GM12875 (cell line): Measurements from ENCODE around the gene RUNX1.

Source experiments
- H3K4me3 ChIP-seq: one replicate; pipeline ENCODE4 v1.5.1; 2011; ENCODE audit warnings: low read depth, low read length, control low read depth
- TF ChIP-seq, protein P1 (sequence below): IDR thresholded peaks from 2 replicates; pipeline ENCODE4 v1.5.1; 2011; ENCODE audit warnings: low read depth, mild to moderate bottlenecking, control low read depth, inconsistent platforms, low read length, moderate library complexity, borderline replicate concordance; ENCODE audit not compliant: insufficient read depth

Gene RUNX1

DNA sequence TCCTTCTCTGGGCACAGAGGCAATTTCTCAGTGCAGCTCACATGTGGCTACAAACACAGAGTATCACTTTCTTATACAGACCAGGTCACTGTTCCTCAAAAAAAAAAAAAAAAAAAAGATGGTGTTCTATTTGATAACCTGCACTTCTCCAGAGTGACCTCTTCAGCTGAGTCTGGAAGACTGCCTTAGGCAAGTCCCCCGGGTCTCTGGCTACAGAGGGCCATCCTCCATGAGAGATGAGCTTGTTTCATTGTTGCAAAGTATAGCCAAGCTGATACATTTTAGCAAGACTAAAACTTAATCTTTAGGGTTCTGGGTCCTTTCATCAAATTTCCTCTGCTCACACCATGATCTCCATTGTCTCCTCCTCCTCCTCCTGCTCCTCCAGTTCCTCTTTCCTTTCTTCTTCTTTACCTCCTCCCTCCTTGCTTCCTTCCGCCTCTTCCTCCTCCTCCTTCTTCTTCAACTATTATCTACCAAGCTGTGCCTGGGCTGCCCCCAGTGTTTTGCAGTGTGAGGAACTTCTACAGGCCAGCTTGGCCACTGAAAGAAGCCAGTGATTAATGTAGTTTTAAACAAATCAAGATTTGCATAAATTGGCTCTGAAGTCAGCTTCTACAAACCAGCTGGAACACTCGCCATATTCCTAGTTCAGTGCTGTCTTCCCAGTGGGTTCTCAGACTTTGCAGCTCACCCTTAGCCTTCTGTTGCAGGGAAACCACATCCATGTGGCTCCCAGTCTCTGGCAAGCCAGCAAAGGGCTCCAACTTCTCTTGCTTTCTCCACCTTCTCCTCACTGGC is 139.4 kb downstream of the RUNX1 start:
- H3K4me3 ChIP-seq, result no peak overlapping the region
- TF ChIP-seq, protein P1, sequence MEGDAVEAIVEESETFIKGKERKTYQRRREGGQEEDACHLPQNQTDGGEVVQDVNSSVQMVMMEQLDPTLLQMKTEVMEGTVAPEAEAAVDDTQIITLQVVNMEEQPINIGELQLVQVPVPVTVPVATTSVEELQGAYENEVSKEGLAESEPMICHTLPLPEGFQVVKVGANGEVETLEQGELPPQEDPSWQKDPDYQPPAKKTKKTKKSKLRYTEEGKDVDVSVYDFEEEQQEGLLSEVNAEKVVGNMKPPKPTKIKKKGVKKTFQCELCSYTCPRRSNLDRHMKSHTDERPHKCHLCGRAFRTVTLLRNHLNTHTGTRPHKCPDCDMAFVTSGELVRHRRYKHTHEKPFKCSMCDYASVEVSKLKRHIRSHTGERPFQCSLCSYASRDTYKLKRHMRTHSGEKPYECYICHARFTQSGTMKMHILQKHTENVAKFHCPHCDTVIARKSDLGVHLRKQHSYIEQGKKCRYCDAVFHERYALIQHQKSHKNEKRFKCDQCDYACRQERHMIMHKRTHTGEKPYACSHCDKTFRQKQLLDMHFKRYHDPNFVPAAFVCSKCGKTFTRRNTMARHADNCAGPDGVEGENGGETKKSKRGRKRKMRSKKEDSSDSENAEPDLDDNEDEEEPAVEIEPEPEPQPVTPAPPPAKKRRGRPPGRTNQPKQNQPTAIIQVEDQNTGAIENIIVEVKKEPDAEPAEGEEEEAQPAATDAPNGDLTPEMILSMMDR, result no peak

DNA sequence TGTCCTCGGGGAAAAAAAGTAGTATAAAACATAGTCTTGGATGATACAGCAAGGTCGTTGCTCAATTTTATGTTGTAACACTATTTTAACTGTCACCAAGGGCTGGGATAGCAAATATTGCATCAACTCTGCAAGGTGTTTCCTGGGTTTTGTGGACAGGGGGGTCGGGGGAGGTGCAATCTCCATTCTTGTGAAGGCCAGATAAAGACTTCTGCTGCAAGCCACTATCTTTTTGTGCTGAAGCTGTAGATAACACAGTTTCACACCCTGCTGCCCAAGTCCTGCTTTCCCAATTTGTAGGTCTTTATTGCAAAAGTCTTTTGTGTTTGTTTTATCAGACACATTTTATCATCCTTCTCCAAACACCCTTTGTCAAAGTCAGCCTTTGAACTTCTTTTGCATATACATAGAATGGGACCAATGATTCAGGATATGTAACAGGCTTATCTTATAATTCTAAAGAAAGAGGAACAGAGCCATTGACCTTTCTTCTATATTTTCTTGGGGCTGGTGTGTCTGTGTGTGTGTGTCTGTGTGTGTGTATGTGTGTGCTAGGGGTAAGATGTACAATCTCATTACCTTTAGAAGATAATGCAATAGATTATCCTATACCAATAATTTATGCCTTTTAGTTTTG is 140.6 kb downstream of the RUNX1 start:
- no peak overlapping the region for H3K4me3 ChIP-seq
- TF ChIP-seq, protein P1, result no peak

DNA sequence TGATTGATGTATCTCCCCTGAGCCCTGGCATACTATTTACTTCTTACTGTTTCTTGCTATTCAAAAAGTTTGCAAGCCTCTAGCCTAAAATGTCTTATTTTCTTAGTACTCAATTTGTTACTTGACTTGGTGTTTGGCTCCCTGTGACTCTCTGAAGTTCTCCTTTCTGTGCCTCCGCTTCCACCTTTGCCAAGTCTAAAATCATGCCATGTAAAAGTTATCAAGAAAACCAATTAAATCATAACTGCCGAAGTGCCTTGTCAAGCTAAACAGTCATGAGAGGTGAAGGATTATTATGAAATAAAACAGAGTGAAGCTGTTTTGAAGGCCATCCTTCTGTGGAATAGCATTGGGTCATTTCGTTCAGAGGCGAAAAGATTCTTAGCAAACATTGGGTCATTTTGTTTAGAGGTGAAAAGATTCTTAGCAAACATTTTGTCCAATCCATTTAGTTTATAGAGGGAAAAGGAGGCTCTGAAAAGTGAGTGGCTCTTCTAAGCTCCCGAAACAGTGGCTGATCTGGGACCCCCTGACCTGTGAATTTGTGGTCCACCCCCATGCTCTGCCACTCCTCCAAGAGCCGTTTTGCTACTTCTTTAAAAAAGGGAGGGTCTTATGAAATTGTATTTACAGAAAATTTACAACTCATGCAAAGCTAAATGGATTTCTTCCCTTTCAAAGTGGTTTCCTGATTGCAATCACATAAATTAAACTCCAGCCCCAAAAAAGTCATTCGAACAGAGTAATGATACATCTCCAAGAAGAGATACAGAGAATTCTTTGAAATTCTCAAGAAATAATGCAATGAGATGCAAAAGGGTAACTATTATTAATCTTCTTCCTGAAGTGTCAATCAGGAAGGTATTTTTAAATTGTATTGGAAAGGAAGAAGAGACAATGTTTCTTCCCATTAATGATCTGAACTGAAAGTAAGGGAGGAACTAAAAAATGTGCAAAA is 141.4 kb downstream of the RUNX1 start:
- TF ChIP-seq, protein P1, result no peak
- no peak overlapping the region for H3K4me3 ChIP-seq

DNA sequence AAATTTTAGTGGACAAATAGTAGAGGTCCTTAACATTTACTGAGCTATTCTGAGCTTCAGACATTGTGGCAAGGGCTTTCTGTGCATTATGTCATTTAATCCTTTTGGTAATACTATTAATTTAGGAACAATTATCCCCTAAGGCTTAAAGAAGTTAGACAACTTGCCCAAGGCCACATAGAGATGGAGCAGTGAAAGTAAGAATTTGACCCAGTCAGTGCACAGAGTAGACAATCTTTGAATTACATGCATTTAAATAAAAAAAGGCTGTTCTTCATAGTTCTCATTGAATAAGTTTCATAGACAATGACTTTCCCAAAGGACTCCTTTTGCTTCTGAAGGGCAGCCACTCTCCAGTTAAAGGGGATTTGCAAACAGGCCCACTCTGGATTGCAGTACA is 142.7 kb downstream of the RUNX1 start:
- TF ChIP-seq, protein P1, result no peak

DNA sequence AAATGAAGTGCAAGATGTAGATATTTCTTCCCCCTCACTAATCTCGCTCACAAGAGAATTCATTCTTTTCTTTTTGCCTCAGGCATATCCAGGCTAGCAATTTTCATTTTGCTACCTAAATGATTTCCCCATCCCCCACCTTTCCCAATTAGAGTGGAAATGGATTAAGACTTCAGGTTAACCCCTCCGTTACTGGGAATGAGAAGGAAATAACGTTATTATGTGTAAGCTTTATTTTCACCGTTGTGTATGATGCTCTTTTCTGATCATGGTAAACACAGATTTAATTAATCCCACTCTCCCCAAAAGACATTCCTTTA is 143.9 kb downstream of the RUNX1 start:
- TF ChIP-seq, protein P1, result no peak
- no peak overlapping the region for H3K4me3 ChIP-seq

More for the DNA sequence above, 142.7 kb downstream of the RUNX1 start:
- H3K4me3 ChIP-seq, result no peak overlapping the region

DNA sequence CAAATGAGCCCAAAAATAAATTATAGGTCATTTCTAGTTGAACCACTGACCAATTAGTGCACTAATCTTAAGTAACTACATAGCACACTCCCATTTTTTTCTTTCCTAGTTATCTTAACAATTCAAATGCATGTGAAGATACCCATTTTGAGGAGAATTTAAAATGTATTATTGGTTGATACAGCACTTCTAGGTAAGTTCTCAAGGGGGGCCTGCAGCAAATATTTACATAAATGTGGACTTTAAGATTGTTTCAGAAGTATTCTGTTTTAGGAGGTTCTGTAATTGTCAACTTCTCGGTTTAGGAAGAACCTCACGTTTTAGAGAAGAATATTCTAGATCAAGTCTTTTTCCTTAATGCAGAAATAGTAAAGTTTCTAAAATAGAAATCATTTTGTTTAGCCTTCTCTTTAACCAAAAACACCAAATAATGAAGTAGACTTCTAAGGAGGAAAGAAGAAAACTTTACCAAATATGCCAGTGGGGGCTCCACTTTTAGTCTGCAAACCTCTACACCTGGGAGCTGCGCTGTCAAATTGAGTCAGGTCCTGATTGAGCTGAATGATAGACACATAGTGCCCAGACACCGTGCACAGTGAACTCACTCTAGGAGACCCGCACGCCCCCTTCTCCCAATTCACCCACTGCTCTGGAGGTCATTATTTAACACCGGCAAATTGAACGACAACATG is 144.4 kb downstream of the RUNX1 start:
- TF ChIP-seq, protein P1, result no peak
- H3K4me3 ChIP-seq, result no peak overlapping the region
